Fibroblast of lung (primary cell): Measurements from ENCODE around the gene KRT36. TPM values are rescaled to one million over a fixed set of nuclear protein-coding genes. Genes with fewer than 3 reads are reported as not detected.

ENCODE experiments used
- DNase-seq, 2 donors: peaks; one replicate each; pipeline versions ENCODE4 v3.0.0 to v3.0.0-alpha.2; 2010; ENCODE audit warnings: low read depth in 2 of 2
- H2AFZ ChIP-seq: 2 replicates; pipeline ENCODE4 v1.5.1; 2012; ENCODE audit warnings: low read length, control low read depth, inconsistent platforms
- H3K27ac ChIP-seq: 2 replicates; pipeline ENCODE4 v1.5.1; 2011; ENCODE audit warnings: low read length, control low read depth; ENCODE audit not compliant: insufficient read depth
- H3K27me3 ChIP-seq: 2 replicates; pipeline ENCODE4 v1.5.1; 2011; ENCODE audit warnings: mild to moderate bottlenecking, low read length; ENCODE audit not compliant: control insufficient read depth, insufficient read depth
- H3K36me3 ChIP-seq: 2 replicates; pipeline ENCODE4 v1.5.1; 2011; ENCODE audit warnings: low read length; ENCODE audit not compliant: control insufficient read depth, insufficient read depth
- H3K4me1 ChIP-seq: 2 replicates; pipeline ENCODE4 v1.5.1; 2011; ENCODE audit warnings: low read length; ENCODE audit not compliant: control insufficient read depth, insufficient read depth; ENCODE audit errors: extremely low read depth
- H3K4me2 ChIP-seq: 2 replicates; pipeline ENCODE4 v1.5.1; 2011; ENCODE audit warnings: low read length, control low read depth; ENCODE audit not compliant: insufficient read depth; ENCODE audit errors: extremely low read depth
- H3K4me3 ChIP-seq, 4 experiments: fragments of 200-600 bp in 1 of 4; sonication (generic) in 1 of 4; replicated peaks in 1 of 4; 2 replicates each; pipeline ENCODE4 v1.5.1; 2011 to 2016; ENCODE audit warnings: low read length in 4 of 4, low read depth in 3 of 4, mild to moderate bottlenecking in 3 of 4, control low read depth in 2 of 4, inconsistent platforms in 1 of 4, mixed read lengths in 1 of 4; ENCODE audit not compliant: insufficient read depth in 1 of 4; ENCODE audit errors: control extremely low read depth in 1 of 4
- H3K79me2 ChIP-seq: 2 replicates; pipeline ENCODE4 v1.5.1; 2012; ENCODE audit warnings: mild to moderate bottlenecking, low read length, inconsistent platforms; ENCODE audit not compliant: control insufficient read depth, insufficient read depth
- H3K9ac ChIP-seq: 2 replicates; pipeline ENCODE4 v1.5.1; 2011; ENCODE audit warnings: mild to moderate bottlenecking, low read length, control low read depth; ENCODE audit not compliant: insufficient read depth
- H3K9me3 ChIP-seq: 2 replicates; pipeline ENCODE4 v1.5.1; 2012; ENCODE audit warnings: low read depth, low read length; ENCODE audit not compliant: control insufficient read depth, insufficient read depth
- H4K20me1 ChIP-seq: 2 replicates; pipeline ENCODE4 v1.5.1; 2011; ENCODE audit warnings: low read length; ENCODE audit not compliant: control insufficient read depth, insufficient read depth; ENCODE audit errors: extremely low read depth
- EZH2 ChIP-seq: IDR thresholded peaks from 2 replicates; pipeline ENCODE4 v1.5.1; 2012; ENCODE audit warnings: low read length, control low read depth, mild to moderate bottlenecking; ENCODE audit errors: missing control alignments
- polyA plus RNA-seq, 2 donors: library from polyadenylated mRNA; depleted of rRNA in 1 of 2; stranded (reverse) in 1 of 2; unstranded in 1 of 2; fragments of >200 nt; gene quantifications; 2 replicates each; pipeline ENCODE4 v1.2.1, GENCODE V29; 2011 to 2012; ENCODE audit warnings: missing spikeins in 1 of 2
- total RNA-seq: library from RNA; depleted of rRNA; stranded (reverse); fragments of >200 nt; gene quantifications from 2 replicates; pipeline ENCODE4 v1.2.1, GENCODE V29; 2014
- TF ChIP-seq, protein P1 (sequence below), 2 donors: IDR thresholded peaks in 1 of 2; conservative IDR thresholded peaks in 1 of 2; 1 replicate in 1 of 2; 2 replicates in 1 of 2; pipeline ENCODE4 v1.5.1; 2011 to 2012; ENCODE audit warnings: low read length in 2 of 2, control low read depth in 1 of 2, inconsistent platforms in 1 of 2, low read depth in 1 of 2, mild to moderate bottlenecking in 1 of 2

Gene KRT36
- total and polyA plus RNA-seq, 2 donors (not counting 1 experiment from before 2014, with no cell fraction given): 0.03 TPM; not detected in 1

DNA sequence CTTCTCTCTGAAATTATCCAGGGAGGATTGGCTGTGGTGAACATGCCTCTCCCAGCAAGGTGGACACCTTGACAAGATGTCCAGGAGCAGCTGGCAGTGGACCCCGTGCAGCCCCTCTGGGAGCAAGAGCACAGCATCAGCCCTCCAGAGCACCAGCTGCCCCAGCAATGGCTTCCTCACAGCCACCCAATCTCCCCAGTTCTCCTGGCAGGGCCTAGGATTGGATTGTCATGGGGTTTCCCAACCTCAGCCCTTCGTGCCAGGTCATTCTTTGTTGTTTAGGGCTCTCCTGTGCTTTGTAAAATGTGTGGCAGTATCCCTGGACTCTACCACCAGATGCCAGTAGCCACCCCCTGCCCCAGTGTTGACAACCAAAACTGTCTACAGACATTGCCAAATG lies 1.8 kb upstream of the KRT36 start:
- H3K36me3 ChIP-seq: no peaks in the 10 kb centered on the region
- H3K4me2 ChIP-seq: no peak overlapping the region
- TF ChIP-seq EZH2: no peak
- TF ChIP-seq, protein P1, sequence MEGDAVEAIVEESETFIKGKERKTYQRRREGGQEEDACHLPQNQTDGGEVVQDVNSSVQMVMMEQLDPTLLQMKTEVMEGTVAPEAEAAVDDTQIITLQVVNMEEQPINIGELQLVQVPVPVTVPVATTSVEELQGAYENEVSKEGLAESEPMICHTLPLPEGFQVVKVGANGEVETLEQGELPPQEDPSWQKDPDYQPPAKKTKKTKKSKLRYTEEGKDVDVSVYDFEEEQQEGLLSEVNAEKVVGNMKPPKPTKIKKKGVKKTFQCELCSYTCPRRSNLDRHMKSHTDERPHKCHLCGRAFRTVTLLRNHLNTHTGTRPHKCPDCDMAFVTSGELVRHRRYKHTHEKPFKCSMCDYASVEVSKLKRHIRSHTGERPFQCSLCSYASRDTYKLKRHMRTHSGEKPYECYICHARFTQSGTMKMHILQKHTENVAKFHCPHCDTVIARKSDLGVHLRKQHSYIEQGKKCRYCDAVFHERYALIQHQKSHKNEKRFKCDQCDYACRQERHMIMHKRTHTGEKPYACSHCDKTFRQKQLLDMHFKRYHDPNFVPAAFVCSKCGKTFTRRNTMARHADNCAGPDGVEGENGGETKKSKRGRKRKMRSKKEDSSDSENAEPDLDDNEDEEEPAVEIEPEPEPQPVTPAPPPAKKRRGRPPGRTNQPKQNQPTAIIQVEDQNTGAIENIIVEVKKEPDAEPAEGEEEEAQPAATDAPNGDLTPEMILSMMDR (conservative IDR thresholded peaks at IDR 0.05 in 1 of 2, IDR thresholded peaks at IDR 0.05 in 1 of 2; ENCODE audit: low read depth in 1 of 2, low read length in 2 of 2): no peak
- H3K27ac ChIP-seq: no peak overlapping the region
- H3K4me3 ChIP-seq: no peak overlapping the region
- no peaks in the 10 kb centered on the region for H4K20me1 ChIP-seq
- no peak for DNase-seq
- H3K79me2 ChIP-seq: no peaks in the 10 kb centered on the region
- H3K9ac ChIP-seq: no peak overlapping the region
- H3K9me3 ChIP-seq: no peaks in the 10 kb centered on the region
- no peak overlapping the region for H2AFZ ChIP-seq
- no peaks in the 10 kb centered on the region for H3K27me3 ChIP-seq
- H3K4me1 ChIP-seq: peaks cover 11% of the 10 kb centered on the region

DNA sequence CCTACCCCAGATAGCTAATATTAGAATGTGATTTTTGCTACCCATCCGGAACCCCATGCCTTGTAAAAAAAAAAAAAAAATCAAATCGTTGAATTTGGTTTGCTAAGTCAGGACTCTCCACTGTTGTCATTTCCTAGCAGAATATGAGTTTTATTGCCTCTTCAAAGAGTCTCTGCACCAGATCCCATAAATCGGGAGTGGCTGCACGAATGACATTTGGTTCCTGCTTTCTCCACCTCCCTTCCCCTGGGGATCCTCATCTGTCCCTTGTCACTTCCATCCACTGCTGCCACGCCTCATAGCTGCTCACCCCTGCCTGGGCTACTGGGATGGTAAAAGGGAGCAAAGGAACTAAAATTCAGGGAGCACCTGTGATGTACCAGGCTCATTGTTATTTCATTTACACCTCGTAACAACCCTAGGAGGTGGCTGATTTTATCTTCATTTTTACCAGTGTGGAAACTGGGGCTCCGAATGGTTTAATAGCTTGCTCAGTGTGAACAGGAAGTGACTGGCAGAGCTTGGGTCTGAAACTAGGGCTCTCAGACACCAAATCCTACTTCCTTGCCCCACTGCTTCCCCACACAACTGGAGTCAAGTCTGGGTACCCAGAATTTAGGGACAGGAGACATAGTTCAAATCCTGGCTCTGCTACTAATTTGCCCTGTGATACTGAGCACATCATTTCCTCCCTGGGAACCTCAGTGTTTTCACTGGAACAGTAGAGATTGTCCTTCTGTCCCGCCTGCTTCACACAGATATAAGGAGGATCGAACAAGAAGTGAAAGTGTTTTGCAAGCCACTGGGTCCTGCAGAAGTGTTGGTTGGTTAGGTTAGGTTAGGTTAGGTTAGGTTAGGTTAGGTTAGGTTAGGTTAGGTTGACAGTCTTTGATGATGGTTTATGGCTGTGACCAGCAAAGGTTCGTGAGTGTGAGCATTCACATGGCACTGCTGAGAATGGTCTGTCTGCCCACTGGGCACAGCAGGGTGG lies 585 bp upstream of the KRT36 start:
- H3K9ac ChIP-seq: no peak overlapping the region
- no peak overlapping the region for H3K27ac ChIP-seq
- H3K4me3 ChIP-seq: no peak overlapping the region
- H3K79me2 ChIP-seq: no peaks in the 10 kb centered on the region
- H3K27me3 ChIP-seq: no peaks in the 10 kb centered on the region
- H3K4me1 ChIP-seq: peaks cover 11% of the 10 kb centered on the region
- H3K36me3 ChIP-seq: no peaks in the 10 kb centered on the region
- H3K9me3 ChIP-seq: no peaks in the 10 kb centered on the region
- TF ChIP-seq, protein P1 (conservative IDR thresholded peaks at IDR 0.05 in 1 of 2, IDR thresholded peaks at IDR 0.05 in 1 of 2; ENCODE audit: low read depth in 1 of 2, low read length in 2 of 2): no peak
- TF ChIP-seq EZH2: no peak
- H2AFZ ChIP-seq: no peak overlapping the region
- no peaks in the 10 kb centered on the region for H4K20me1 ChIP-seq
- H3K4me2 ChIP-seq: no peak overlapping the region
- no peak for DNase-seq

DNA sequence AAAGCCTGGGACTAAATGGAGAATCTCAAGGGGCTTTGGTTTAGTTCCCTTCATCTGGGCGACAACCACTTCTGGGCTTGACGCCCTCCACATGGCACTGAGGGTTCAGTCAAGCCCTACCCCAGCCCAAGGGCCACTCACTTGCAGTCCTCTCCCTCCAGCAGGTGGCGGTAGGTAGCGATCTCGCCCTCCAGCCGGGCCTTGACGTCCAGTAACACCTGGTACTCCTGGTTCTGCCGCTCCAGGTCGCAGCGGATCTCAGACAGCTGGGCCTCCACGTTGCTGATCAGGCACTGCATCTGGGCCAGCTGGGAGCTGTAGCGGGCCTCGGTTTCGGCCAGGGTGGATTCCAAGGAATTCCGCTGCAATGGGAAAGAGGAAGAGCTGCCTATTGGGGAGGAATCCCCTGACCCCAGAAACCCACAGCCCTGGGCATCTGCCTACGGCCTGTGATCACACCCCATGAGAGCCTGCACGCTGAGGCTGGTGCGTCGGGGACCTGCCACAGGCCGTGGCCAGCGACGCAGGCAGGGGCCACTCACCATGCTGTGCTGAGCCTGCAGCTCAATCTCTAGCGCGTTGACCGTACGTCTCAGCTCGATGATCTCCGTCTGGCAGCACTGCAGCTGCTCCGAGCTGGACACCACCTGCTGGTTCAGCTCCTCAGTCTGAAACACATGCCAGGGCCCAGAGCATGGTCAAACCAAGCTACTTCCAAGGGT lies 2.7 kb downstream of the KRT36 start:
- Histone ChIP-seq H3K27me3 (no peaks in the 10 kb centered on the region), H2AFZ (no peak overlapping the region), H3K4me1 (no peaks in the 10 kb centered on the region), H3K36me3 (no peaks in the 10 kb centered on the region), H3K9ac (no peak overlapping the region), H4K20me1 (no peaks in the 10 kb centered on the region), H3K9me3 (no peaks in the 10 kb centered on the region), H3K4me2 (no peak overlapping the region), H3K4me3 (no peak overlapping the region), H3K27ac (no peak overlapping the region), H3K79me2 (no peaks in the 10 kb centered on the region)
- no peak for TF ChIP-seq EZH2
- TF ChIP-seq, protein P1 (conservative IDR thresholded peaks at IDR 0.05 in 1 of 2, IDR thresholded peaks at IDR 0.05 in 1 of 2; ENCODE audit: low read depth in 1 of 2, low read length in 2 of 2): peak in 1 of 2 donors; percentile 50
- DNase-seq: no peak
